Dermis blood vessel endothelial cell (primary cell): ENCODE results near the gene DCX. TPM values are rescaled to one million over a fixed set of nuclear protein-coding genes. Genes with fewer than 3 reads are reported as not detected.
"Not testable (repeated sequence)": the region's sequence is repeated elsewhere in the genome, so short reads cannot be mapped to it uniquely, and the experiment has no call there.

ENCODE experiments used
- DNase-seq: peaks from one replicate; pipeline ENCODE4 v3.0.0; 2010
- total RNA-seq: library from RNA; depleted of rRNA; stranded (reverse); fragments of >200 nt; gene quantifications from 2 replicates; pipeline ENCODE4 v1.2.3, GENCODE V29; 2014

DCX gene
- total RNA-seq, 1 donor from 2014 or later, result not detected

GRCh38 chrX:111365770-111366325, 46.1 kb downstream of the DCX start:
- DNase-seq, result no peak

DNA sequence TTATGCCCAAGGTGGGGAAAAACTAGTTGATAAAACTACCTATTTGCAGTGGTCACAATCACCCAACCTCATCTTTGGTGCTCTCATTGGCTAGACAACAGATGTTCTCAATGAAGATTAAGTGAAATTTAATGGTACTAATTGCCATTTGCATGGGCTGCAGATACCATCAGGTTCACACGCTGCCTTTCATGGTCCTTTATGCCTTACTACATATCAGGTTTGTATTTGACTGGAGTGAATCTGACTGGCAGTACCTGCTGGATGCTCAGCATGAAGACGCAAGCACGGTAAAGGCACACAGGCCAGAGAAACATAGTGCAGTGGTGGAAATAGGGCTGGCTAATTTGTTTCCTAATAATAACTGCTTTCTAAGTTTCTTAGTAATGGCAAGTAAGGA, 48.3 kb downstream of the DCX start:
- DNase-seq, result no peak

- no peak for DNase-seq
Observed at GRCh38 chrX:111361751-111362150, 50.2 kb downstream of the DCX start.

- DNase-seq, result no peak
Observed at GRCh38 chrX:111360839-111361238, 51.2 kb downstream of the DCX start.

DNA sequence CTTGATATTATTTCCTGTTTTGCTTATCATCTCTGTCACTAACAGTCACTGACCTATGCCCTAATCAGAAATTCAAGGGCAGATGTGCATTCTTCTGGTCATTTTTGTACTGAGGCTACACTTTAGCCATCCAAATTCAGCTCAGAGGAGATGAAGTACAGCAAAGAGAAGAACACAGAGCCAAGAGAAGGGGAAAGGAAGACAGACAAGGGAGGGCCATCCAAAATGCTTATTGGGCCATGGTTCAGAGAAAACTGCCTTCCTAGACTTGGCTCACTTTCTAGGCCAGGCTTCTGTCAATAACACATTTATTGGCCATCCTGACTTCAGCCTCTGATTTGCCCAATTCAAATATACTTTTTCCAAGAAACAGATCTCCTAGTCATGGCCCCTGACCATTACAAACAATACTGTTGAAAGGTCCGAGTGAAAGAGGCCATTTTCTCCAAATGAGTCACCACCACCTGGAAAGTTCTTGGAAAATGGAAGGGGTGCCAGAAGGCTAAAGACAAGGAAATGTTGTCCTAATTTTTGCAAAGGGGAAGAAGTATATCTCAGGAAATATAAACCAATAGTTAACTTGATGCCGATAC, 56.4 kb downstream of the DCX start:
- no peak for DNase-seq

- DNase-seq, result no peak
Observed at GRCh38 chrX:111354496-111354895, 57.5 kb downstream of the DCX start.

DNA sequence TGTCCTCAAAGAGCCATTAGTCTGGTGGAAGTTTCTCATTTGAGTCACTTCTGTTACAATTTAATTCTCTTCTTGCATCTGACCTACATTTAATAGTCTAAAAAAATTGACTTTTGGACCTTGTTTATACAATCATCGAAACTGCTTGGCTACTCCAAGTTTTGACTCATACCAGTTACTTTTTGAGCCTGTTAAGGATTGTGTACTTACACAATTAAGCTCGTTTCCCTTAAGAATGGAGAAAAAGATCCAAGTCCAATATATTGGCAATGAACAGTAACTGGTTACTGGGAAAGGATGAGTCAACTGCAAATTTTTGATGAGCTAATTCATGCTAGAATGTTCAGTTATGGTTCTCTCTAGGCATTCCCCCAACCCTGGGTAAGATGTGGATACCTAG, 58.2 kb downstream of the DCX start:
- DNase-seq, result no peak

- no peak for DNase-seq
Observed at GRCh38 chrX:111352424-111352823, 59.6 kb downstream of the DCX start.

DNA sequence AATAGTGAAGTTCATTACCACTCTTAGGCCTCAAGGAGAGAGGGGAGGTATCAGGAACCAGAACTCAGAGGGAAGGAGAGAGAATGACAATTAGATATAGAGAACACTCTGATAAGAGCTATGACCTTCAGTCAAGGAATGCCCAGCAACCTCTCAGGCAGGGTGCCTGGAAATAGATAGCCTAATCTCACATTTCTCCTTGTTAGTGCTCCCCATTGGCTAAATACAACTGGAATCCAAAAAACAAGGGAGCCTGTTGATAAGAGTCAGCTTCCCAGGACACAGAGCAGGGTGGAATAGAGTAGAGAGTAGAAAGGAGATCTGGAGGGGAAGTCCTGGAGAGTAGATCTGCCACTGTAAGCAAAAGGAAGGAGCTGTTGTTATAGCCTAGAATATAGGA, 62.1 kb downstream of the DCX start:
- DNase-seq, result no peak

DNA sequence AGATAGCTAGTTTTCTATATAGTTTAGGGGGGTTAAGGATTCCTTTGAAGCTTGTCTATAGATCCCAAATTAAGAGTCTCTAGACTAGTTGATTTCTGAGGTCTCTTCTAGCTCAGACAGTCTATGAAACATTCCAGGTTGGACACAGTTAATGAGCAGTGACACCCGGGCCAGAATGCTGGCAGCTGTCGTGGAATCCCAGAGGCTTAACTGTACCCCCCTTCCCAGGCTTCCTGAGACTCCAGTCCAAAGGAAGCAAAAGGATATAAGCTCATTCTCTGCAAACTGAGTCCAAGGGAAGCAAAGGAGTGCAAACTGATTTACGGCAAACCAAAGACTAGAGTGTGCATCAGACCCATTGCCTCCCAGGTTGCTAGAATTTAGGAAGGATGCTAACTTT, 62.9 kb downstream of the DCX start:
- DNase-seq, result no peak

DNA sequence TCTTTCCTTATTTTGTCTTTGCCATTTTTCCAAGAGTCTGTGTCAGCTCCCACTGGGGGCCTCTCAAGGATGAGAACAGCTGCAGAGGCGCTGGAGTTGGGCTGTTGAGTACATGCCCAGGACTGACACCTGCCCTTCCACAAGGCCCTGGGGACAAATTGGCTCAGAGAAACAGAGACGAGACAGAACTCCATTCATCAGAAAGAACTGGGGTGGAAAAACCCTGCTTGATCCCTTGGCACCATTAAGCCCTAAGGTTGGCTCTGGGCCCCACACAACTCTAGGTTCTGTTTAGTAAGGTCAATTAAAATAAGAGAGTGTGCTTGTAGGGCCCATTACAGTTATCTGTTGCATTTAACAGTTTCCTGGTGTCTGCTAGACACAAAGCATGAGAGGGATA, 63.6 kb downstream of the DCX start:
- DNase-seq, result no peak

DNA sequence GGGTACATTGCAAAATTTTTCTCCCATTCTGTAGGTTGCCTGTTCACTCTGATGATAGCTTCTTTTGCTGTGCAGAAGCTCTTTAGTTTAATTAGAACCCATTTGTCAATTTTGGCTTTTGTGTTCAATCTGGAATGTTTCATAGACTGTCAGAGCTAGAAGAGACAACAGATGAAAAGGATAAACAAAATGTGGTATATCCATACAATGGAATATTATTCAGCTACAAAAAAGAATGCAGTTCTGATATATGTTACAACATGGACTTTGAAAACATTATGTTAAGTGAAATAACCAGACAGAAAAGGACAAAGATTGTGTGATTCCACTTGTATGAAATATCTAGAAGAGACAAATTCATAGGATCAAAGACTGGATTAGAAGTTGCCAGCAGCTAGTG, 65.8 kb downstream of the DCX start:
- not testable (repeated sequence) for DNase-seq

DNA sequence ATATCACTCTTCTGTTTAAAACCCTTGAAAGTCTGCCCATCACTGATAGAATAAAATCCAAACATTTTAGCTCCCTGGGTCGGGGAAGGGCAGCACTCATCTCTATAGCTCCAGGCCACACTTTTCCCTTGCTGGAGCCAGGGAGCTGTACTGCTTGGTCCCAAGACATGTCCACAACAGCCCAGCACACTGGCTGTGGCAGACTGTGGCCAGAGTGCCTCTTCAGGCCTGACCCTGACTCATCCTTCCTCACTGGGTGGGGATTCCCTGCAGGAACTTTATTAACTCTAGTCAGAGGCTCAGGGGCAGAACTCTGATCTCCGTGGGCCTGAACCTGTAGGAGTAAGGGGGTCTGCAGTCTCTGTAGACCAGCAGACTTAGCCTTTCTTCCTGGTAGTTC, 71.9 kb downstream of the DCX start:
- no peak for DNase-seq

- no peak for DNase-seq
Observed at GRCh38 chrX:111339212-111339611, 72.8 kb downstream of the DCX start.

GRCh38 chrX:111338095-111338698, 73.8 kb downstream of the DCX start:
- no peak for DNase-seq

DNA sequence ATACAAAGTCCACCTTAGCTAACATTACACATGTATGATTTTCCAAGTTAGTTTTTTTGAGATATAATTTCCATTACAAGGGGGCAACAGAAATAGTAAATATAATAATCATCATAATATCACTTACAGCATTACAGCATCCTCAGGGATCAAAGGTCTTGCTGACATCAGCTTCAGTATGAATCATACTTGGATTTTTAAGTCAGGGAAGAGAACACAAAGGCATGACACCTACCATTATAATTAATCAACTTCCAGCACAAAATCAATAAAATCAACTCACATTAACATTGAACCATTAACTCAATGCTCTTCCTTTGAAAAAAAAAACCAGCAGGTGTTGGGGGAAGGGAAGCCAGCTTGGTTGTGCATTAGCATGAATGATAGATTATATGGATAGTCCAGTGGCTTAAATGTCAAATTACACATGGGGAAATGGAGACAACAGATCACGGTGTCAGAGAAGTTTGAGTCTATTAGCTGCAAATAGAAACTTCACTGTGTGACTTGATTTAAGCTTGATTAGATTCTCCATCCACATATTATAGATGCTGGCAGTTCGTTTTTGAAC, 74.8 kb downstream of the DCX start:
- no peak for DNase-seq

DNA sequence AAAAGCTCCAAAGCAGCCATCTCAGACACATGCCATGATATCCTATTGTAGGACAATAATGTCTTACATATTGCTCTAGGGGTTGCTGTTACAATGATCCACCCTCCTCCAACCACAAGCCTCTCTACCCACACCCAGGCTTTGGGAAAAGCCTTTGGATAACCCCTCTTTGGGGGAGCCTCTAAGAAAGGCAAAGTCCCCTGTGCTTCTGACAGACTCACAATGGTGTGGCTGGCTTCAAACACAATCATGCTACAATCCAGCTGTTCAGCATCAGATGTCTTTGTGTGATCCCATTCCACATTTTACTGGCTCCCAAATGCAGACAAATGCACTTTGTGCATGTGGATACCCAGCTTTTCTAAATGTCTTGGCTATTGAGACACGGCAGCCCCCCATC, 75.9 kb downstream of the DCX start:
- DNase-seq, result no peak

GRCh38 chrX:111329370-111329769, 82.6 kb downstream of the DCX start:
- no peak for DNase-seq

GRCh38 chrX:111328858-111329257, 83.1 kb downstream of the DCX start:
- DNase-seq, result no peak

- no peak for DNase-seq
Observed at GRCh38 chrX:111322231-111322855, 89.6 kb downstream of the DCX start.

GRCh38 chrX:111319451-111319850, 92.5 kb downstream of the DCX start:
- DNase-seq, result no peak

- DNase-seq, result no peak
Observed at GRCh38 chrX:111318901-111319300, 93.1 kb downstream of the DCX start.

GRCh38 chrX:111309083-111309482, 102.9 kb downstream of the DCX start:
- DNase-seq, result no peak

DNA sequence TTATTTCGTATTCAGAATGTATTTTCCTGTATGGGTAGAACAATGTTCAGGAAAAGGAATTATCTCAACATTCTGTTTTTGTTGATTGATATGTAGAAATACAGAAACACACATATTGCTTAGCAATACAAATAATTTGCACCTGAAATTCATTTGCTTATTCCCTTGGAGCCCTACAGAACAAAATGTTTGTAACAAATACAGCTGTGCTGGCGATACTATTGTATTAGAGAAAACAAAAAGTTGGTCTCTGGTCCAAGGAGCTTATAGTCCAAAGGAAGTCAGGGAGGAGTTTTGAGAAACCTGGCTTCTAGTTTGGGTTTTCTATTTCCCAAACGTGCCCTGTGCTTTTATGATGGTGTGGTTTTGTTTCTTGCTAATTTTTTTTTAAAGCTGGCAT, 104.0 kb downstream of the DCX start:
- no peak for DNase-seq
